B cell (primary cell): ENCODE results near the gene BMPER. TPM values are rescaled to one million over a fixed set of nuclear protein-coding genes. Genes with fewer than 3 reads are reported as not detected.

Experiments used
- ATAC-seq: fragments of 200-7000 bp; cut with Tn5 transposase; one replicate; pipeline ENCODE4 v1.10.0; 2021; ENCODE audit warnings: low read depth, mild to moderate bottlenecking, moderate number of reproducible peaks, moderate library complexity
- CTCF ChIA-PET: fragments of 350-600 bp; sonication (Branson Sonifier 250); formaldehyde crosslinking; loops from one replicate; lab custom pipeline; 2021; ENCODE audit warnings: antibody characterized with exemption, inconsistent platforms; lab: Charles Lee
- POLR2A ChIA-PET: fragments of 350-600 bp; sonication (Branson Sonifier 250); formaldehyde crosslinking; loops from one replicate; lab custom pipeline; 2021; ENCODE audit warnings: antibody characterized with exemption; lab: Charles Lee
- DNase-seq: peaks from one replicate; pipeline ENCODE4 v3.0.0; 2013
- H2AFZ ChIP-seq: 2 replicates; pipeline ENCODE4 v1.6.1; 2012; ENCODE audit warnings: mild to moderate bottlenecking, low read depth, low read length; ENCODE audit not compliant: insufficient read depth, poor library complexity, severe bottlenecking
- H3K27ac ChIP-seq, 2 donors: 1 replicate in 1 of 2; 2 replicates in 1 of 2; pipeline ENCODE4 v1.5.1; 2012 to 2013; ENCODE audit warnings: low read length in 2 of 2, mild to moderate bottlenecking in 2 of 2, moderate library complexity in 1 of 2
- H3K27me3 ChIP-seq, 4 experiments: fragments of 200-600 bp in 1 of 4; sonication (generic) in 1 of 4; replicated peaks in 1 of 4; 1 replicate in 2 of 4; 2 replicates in 2 of 4; pipeline versions ENCODE4 v1.6.1 to v1.7.0; 2013 to 2016; ENCODE audit warnings: low read length in 3 of 4, mild to moderate bottlenecking in 2 of 4, mixed read lengths in 1 of 4, moderate library complexity in 1 of 4; ENCODE audit not compliant: insufficient read depth in 4 of 4, control insufficient read depth in 3 of 4; ENCODE audit errors: control extremely low read depth in 1 of 4
- H3K36me3 ChIP-seq, 2 experiments: replicated peaks in 1 of 2; 1 replicate in 1 of 2; 2 replicates in 1 of 2; pipeline versions ENCODE4 v1.6.1 to v1.7.1; 2013; ENCODE audit warnings: low read length in 1 of 2; ENCODE audit not compliant: insufficient read depth in 2 of 2, control insufficient read depth in 1 of 2; ENCODE audit errors: control extremely low read depth in 1 of 2, extremely low read depth in 1 of 2
- H3K4me1 ChIP-seq, 2 donors: fragments of 200-600 bp in 1 of 2; sonication (generic) in 1 of 2; 1 replicate in 1 of 2; 2 replicates in 1 of 2; pipeline versions ENCODE4 v1.5.1 to v1.6.1; 2013 to 2017; ENCODE audit warnings: low read length in 2 of 2; ENCODE audit not compliant: control insufficient read depth in 2 of 2, insufficient read depth in 2 of 2
- H3K4me2 ChIP-seq: replicated peaks from 2 replicates; pipeline ENCODE3; 2012; ENCODE audit warnings: mild to moderate bottlenecking, low read depth, low read length; ENCODE audit not compliant: poor library complexity, severe bottlenecking
- H3K4me3 ChIP-seq, 5 experiments: fragments of 200-600 bp in 1 of 5; sonication (generic) in 1 of 5; 1 replicate in 3 of 5; 2 replicates in 2 of 5; pipeline versions ENCODE4 v1.5.1 to v1.7.0; 2011 to 2016; ENCODE audit warnings: low read length in 4 of 5, mild to moderate bottlenecking in 4 of 5, low read depth in 2 of 5, control low read depth in 1 of 5, moderate library complexity in 1 of 5; ENCODE audit not compliant: insufficient read depth in 1 of 5; ENCODE audit errors: control extremely low read depth in 1 of 5, extremely low read depth in 1 of 5
- H3K79me2 ChIP-seq: fragments of 200-600 bp; sonication (generic); one replicate; pipeline ENCODE4 v1.6.0; 2016; ENCODE audit warnings: low read length; ENCODE audit not compliant: control insufficient read depth, insufficient read depth
- H3K9ac ChIP-seq: fragments of 200-600 bp; sonication (generic); 2 replicates; pipeline ENCODE4 v1.6.1; 2017; ENCODE audit warnings: mild to moderate bottlenecking, low read length, moderate library complexity
- H3K9me3 ChIP-seq, 3 donors: one replicate each; pipeline versions ENCODE4 v1.6.1 to v1.7.1; 2013; ENCODE audit warnings: low read length in 2 of 3; ENCODE audit not compliant: control insufficient read depth in 2 of 3, insufficient read depth in 1 of 3; ENCODE audit errors: control extremely low read depth in 1 of 3
- H4K20me1 ChIP-seq: 2 replicates; pipeline ENCODE4 v1.6.0; 2012; ENCODE audit warnings: mild to moderate bottlenecking, low read length; ENCODE audit not compliant: insufficient read depth, control insufficient read depth, poor library complexity, severe bottlenecking
- H3K27ac Mint-ChIP-seq: one replicate; pipeline ENCODE4 v1.8.0; 2021; ENCODE audit warnings: mixed read lengths
- H3K27me3 Mint-ChIP-seq: one replicate; pipeline ENCODE4 v1.8.0; 2021; ENCODE audit warnings: mixed read lengths
- H3K4me1 Mint-ChIP-seq: one replicate; pipeline ENCODE4 v1.8.0; 2021; ENCODE audit warnings: mixed read lengths
- H3K4me3 Mint-ChIP-seq: one replicate; pipeline ENCODE4 v1.8.0; 2021; ENCODE audit warnings: mixed read lengths
- H3K9me3 Mint-ChIP-seq: one replicate; pipeline ENCODE4 v1.8.0; 2022; ENCODE audit warnings: mixed read lengths; ENCODE audit not compliant: insufficient read depth
- CTCF ChIP-seq: fragments of 200-600 bp; IDR thresholded peaks from one replicate; pipeline ENCODE4 v1.8.0; 2022; ENCODE audit warnings: antibody characterized with exemption, mild to moderate bottlenecking
- EZH2 ChIP-seq: IDR thresholded peaks from 2 replicates; pipeline ENCODE4 v1.6.1; 2012; ENCODE audit warnings: borderline replicate concordance, low read depth, mild to moderate bottlenecking, moderate library complexity, low read length; ENCODE audit not compliant: insufficient read depth, poor library complexity, severe bottlenecking
- WGBS: methylation state at CpG from one replicate; pipeline ENCODE4 v1.1.5; 2013; ENCODE audit warnings: missing lambda C conversion rate; ENCODE audit not compliant: insufficient coverage; 5-methylcytosine and 5-hydroxymethylcytosine counted together
- intact Hi-C: fragments of 100-400 bp; cut with micrococcal nuclease; formaldehyde crosslinking; loops from one replicate; pipeline ENCODE4 v1.10.0; 2022
- polyA plus RNA-seq: library from polyadenylated mRNA; depleted of rRNA; stranded (reverse); fragments of >200 nt; gene quantifications from 2 replicates; pipeline ENCODE4 v1.2.3, GENCODE V29; 2012
- total RNA-seq, 2 donors: library from RNA; stranded (reverse); fragments of 120-200 nt in 1 of 2; gene quantifications; 1 replicate in 1 of 2; 2 replicates in 1 of 2; pipeline versions ENCODE4 v1.2.3 to v1.2.4, GENCODE V29; 2013 to 2022

Gene BMPER
- total and polyA plus RNA-seq, 2 donors (not counting 1 experiment from before 2014, with no cell fraction given): not detected

DNA sequence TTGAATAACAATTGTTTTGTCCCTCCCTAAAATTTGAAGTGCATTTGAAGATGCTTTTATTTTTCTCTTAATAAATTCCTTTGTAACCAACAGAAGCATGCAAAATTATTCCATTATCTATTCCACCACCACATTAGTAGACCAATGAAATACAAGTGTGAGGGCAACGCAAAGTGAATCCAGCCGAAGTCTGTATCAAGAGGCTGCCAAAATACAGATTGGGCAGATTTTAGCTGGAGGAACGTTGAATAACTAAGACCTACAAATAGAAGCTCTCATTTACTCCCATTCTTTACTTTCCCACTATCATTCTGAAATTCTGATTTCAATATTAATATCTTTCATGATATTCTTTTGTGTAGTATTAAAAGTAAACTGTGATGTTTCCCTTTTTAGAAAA lies 233.7 kb downstream of the BMPER start:
- no peaks in the 10 kb centered on the region for H4K20me1 ChIP-seq
- H3K4me2 ChIP-seq: no peak overlapping the region
- H2AFZ ChIP-seq: no peak overlapping the region
- TF ChIP-seq EZH2 (no peak), CTCF (no peak)
- intact Hi-C loops: no loop called here
- no peak overlapping the region for H3K27ac ChIP-seq
- Mint-ChIP-seq H3K4me3 (no peak overlapping the region), H3K27ac (no peak overlapping the region), H3K9me3 (no peaks in the 10 kb centered on the region), H3K27me3 (no peaks in the 10 kb centered on the region), H3K4me1 (no peaks in the 10 kb centered on the region)
- no peaks in the 10 kb centered on the region for H3K9me3 ChIP-seq
- H3K4me1 ChIP-seq: no peaks in the 10 kb centered on the region
- ChIA-PET POLR2A (no interaction called here), CTCF (no interaction called here)
- no peak overlapping the region for H3K9ac ChIP-seq
- H3K27me3 ChIP-seq: no peaks in the 10 kb centered on the region
- H3K36me3 ChIP-seq: no peaks in the 10 kb centered on the region
- H3K79me2 ChIP-seq: no peaks in the 10 kb centered on the region
- ATAC-seq (no peak), DNase-seq (no peak)
- H3K4me3 ChIP-seq: no peak overlapping the region
- no CpG with 5 or more reads among the region's 3 CpGs for WGBS

DNA sequence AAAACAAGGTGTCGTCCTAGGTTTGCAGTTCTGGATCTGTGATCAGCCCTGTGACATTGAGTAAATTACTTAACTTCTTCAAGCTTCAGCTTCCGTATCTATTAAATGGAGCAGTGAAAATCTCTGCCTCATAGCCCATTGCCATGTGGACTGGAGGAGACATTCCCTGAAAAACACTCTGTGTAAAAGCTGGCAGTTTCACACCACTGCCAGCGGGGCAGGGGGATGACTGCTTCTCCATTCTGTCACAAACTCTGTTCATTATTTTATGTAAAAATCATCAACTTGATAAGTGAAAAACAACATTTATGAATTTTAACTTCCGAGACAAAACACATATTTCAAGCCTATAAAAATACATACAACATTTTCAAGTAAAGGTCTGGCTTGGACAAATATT lies 234.7 kb downstream of the BMPER start:
- ATAC-seq: no peak
- intact Hi-C loops: no loop called here
- H3K4me3 Mint-ChIP-seq: no peak overlapping the region

More for the DNA sequence above, 234.7 kb downstream of the BMPER start:
- no peak overlapping the region for H3K4me3 ChIP-seq
- 100% methylated on average over 2 of the region's 4 CpGs for WGBS
- H3K79me2 ChIP-seq: no peaks in the 10 kb centered on the region
- no peak for TF ChIP-seq EZH2
- TF ChIP-seq CTCF: no peak
- H3K4me1 ChIP-seq: no peaks in the 10 kb centered on the region
- ChIA-PET CTCF (no interaction called here), POLR2A (no interaction called here)
- no peaks in the 10 kb centered on the region for H3K9me3 Mint-ChIP-seq
- no peak overlapping the region for H3K27ac ChIP-seq
- H3K9me3 ChIP-seq: no peaks in the 10 kb centered on the region
- H3K27ac Mint-ChIP-seq: no peak overlapping the region
- no peak overlapping the region for H2AFZ ChIP-seq
- no peaks in the 10 kb centered on the region for H3K4me1 Mint-ChIP-seq
- H3K27me3 Mint-ChIP-seq: no peaks in the 10 kb centered on the region
- H4K20me1 ChIP-seq: no peaks in the 10 kb centered on the region
- DNase-seq: no peak
- H3K9ac ChIP-seq: no peak overlapping the region
- H3K36me3 ChIP-seq: no peaks in the 10 kb centered on the region
- H3K4me2 ChIP-seq: no peak overlapping the region
- H3K27me3 ChIP-seq: no peaks in the 10 kb centered on the region
